Smooth muscle cell of the brain vasculature (primary cell): ENCODE measurements around the gene SYNM.

ENCODE experiments used
- DNase-seq: peaks from one replicate; pipeline ENCODE4 v3.0.0-alpha.2; 2012; ENCODE audit warnings: low read depth, low spot score

SYNM gene

DNA sequence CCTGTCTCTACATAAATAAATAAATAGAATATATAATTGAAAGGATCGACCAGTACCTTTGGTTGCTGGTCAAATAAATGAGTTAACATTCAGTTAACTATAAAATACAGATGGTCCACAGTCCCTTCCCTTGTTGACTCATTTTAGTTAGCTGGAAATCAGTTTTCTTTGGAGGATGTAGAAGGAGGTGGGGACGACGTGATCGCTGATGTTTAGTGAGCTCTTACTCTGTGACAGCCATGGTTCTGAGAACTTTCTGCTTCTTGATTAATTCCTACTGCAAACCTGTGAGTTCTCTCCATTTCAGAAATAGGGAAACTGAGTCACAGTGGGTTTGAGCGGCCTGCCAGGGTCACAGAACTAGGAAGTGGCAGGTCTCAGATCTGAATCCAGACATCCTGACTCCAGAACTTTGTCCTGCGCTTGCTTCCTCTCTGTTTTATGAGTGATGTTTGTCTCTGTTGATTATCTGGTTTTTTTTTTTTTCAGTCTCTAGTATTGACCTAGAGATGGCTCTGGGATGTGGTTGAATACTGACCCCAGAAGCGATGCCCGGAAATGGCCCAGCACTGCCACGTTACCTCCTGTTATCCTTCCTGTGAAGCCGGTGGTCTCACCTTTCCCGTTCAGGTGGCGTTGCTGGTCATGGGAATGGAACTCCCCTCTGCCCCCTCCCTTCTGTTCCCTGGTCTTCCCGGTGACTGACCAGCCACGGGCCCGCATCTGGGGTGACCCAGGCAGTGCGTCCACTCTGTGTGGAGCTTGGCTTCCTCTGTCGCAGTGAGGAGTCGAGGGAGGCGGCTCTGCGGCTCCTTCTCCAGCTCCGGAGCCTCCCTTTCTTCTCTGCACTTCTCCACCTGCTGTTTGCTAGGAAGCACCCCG is 18.2 kb downstream of the SYNM start:
- DNase-seq: no peak

DNA sequence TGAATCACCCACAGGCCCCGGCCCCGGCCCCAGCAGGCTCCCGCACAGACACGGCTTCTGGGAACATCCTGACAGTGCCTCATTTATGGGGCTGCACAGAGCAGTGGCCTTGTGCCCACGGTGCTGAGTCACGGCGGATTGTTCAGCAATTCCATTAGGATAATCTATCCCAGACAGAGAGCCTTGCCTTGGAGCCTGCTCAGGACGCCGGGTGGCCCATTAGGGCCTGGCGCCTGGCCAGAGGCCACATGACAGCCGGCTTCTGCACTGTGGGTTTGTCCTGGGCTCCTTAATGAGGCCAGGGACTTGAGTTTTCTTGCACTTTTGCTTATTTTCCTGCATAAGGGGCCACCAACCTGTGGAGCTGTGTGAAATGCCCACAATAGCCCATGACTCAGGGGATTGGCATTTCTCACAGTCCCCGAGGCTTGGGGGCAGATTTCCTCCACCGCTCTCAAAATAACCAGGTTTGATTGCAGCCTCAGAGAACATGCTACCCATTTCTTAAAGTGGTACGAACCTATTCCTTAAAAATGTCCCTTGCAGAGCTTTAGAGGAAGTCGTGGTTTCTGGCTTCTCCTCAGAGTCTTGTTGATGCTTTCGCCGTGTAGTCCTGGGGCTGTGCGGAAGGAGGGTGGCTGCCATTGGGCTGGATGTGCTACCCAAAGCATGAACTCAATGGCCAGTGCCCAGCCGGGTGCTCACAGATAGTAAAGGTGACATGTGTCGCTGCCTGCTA is 19.0 kb downstream of the SYNM start:
- peak; percentile 97 for DNase-seq

DNA sequence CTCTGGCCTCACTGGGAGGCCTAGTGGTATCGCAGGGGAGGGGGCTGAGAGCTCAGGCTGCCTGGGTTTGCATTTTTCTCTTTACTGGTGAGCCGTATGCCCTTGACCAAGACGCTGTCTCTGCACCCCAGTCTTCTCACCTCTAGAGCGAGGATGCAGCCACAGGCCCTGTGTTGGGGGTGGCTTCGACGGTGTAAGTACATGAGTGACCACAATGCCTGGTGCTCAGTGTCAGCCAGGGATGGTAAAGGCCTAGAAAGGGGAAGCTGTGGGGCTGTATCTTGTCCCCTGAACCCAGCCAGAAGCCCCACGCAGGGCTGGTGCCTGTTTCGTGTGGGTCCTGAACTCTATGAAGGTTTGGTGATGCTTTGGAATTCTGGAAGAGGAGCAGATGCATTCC is 19.8 kb downstream of the SYNM start:
- DNase-seq: no peak

DNA sequence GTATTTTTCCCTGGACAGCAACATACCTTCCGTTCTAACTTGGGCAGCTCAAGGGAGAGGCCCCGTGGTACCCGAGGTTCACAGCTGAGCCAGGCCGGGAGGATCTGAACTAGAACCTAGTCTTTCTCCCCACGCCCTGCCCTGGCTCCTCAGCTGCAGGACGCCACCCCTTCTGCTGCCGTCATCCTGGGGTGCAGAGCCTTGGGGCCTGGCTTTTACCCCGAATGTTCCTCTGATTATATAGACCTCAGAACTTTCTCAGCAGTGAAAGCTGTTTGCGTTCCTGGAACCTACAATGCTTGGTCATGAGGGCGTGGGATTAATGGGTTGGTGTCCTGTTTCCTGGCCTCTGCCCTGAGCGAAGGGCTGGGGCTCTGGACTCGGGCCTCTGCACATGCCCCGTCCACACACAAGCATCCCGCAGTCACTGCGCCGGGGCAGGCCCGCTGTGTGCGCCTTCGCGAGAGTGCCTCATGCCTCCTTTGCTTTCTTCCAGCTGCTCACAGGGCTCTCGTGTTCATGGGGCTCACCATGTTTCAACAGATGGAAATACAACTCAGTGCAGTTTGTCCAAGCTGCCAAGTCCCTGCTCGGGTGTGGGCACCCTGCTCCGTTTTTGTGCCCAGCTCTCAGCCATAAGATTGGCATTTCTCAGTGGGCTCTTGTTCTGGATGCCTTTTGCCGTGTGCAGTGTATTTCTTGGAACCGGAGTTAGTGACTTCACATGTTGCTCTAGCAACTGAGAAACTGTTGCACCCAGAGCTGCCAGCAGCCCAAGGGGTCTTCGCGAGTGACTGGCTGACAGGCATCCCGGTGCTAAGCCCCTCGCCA is 20.4 kb downstream of the SYNM start:
- DNase-seq: no peak

DNA sequence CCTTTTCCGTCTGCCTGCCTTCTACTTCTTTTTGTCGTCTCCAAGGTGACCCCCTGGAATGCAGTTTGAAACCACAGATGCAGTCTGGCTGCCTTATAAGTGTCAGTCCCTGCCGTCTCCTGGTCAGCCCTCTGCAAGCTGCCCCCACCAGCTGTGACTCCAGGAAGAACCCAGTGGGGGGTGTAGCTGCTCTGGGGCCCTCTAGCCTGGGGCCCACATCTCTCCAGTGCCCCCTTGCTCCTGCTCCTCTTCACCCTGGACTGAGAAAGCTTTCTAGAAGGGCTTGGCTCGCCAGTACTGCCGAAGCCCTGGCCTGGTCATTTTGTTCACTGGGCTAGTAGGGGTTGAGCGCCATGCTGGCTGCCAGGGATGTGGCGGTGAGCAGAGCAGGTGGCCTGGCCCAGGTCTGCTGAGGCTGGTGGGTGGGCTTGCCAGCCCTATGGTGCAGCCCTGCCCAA is 21.3 kb downstream of the SYNM start:
- DNase-seq: no peak

DNA sequence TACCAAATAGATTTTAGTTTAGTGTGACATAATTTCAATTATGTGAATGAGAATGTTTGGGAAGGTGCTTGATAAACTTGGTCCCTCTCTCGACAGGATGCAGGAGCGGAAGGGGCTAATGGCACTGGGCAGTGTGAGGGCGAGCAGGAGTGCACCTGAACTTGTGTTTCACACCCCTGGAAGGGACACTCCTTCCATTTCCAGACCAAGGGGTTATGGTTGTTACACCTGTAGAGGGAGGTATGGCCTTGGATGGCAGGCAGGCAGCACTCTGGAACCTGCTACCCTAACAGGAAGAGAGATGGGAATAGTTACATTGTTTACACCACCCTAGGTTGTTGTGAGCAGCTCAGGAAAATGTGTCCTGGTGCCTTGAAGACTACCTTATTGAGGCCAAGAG is 22.1 kb downstream of the SYNM start:
- DNase-seq: no peak

DNA sequence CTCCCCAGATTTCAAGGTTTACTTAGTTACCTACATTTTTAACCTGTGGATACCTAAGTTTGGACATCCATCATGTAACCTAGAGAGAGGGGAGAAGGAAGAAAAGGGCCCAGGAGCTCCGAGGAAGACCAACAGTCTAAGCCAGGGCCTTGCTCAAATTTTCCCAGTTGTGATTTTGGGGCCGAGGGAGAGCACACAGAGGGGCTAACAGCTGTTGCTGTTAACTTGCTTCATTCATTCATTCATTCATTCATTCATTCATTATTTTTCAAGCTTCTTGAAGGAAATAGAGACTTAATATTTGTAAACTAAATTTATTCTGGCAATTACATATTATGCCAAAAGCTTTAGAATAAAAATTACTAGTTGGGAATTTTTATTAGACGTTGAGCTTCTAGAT is 22.9 kb downstream of the SYNM start:
- DNase-seq: no peak

DNA sequence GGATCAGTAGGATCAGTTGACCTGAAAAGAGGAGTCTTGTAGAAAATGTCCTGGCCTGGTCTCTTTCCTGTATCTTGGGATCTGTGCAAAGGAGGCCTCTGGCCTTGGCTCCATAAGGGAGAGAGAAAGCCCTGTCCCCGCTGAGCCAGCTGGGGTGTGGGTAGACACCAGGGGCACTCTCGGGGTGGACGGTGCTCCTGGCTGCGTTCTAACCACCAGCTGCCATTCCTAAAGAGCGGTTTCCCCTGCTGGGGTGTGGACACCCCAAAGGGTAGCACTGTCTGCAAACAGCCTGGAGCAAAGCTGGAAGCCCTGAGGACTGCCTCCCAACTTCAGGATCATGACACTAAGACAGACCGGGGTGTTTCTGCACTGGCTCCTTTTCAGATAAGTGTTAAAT is 23.5 kb downstream of the SYNM start:
- no peak for DNase-seq

DNA sequence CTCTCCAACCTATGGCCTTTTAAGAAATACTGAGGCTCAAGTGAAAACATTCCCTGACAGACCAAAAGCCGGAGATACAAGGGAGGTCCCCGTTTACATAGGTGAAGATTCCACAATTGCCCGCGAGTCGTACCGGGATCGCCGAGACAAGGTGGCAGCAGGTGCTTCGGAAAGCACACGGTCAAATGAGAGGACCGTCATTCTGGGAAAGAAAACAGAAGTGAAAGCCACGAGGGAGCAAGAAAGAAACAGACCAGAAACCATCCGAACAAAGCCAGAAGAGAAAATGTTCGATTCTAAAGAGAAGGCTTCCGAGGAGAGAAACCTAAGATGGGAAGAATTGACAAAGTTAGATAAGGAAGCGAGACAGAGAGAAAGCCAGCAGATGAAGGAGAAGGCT is 24.8 kb downstream of the SYNM start:
- no peak for DNase-seq

DNA sequence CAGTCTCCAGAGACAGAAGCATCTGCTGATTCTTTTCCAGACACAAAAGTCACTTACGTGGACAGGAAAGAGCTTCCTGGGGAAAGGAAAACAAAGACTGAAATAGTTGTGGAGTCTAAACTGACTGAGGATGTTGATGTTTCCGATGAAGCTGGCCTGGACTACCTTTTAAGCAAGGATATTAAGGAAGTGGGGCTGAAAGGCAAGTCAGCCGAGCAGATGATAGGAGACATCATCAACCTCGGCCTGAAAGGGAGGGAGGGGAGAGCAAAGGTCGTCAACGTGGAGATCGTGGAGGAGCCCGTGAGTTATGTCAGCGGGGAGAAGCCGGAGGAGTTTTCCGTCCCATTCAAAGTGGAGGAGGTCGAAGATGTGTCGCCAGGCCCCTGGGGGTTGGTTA is 25.4 kb downstream of the SYNM start:
- peak; percentile 58 for DNase-seq

DNA sequence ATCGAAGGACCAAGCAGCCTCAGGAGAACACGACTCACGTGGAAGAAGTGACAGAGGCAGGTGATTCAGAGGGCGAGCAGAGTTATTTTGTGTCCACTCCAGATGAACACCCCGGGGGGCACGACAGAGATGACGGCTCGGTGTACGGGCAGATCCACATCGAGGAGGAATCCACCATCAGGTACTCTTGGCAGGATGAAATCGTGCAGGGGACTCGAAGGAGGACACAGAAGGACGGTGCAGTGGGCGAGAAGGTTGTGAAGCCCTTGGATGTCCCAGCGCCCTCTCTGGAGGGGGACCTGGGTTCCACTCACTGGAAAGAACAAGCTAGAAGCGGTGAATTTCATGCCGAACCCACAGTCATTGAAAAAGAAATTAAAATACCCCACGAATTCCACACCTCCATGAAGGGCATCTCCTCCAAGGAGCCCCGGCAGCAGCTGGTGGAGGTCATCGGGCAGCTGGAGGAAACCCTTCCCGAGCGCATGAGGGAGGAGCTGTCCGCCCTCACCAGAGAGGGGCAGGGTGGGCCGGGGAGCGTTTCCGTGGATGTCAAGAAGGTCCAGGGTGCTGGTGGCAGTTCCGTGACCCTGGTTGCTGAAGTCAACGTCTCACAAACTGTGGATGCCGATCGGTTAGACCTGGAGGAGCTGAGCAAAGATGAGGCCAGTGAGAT is 26.0 kb downstream of the SYNM start:
- no peak for DNase-seq

DNA sequence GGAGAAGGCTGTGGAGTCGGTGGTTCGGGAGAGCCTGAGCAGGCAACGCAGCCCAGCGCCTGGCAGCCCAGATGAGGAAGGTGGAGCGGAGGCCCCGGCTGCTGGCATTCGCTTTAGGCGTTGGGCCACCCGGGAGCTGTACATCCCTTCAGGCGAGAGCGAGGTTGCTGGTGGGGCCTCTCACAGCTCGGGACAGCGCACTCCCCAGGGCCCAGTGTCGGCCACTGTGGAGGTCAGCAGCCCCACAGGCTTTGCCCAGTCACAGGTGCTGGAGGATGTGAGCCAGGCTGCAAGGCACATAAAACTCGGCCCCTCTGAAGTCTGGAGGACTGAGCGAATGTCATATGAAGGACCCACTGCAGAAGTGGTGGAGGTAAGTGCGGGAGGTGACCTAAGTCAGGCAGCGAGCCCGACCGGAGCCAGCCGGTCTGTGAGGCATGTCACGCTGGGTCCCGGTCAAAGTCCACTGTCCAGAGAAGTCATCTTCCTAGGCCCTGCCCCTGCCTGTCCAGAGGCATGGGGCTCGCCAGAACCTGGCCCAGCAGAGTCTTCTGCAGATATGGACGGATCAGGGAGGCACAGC is 26.7 kb downstream of the SYNM start:
- DNase-seq: no peak

DNA sequence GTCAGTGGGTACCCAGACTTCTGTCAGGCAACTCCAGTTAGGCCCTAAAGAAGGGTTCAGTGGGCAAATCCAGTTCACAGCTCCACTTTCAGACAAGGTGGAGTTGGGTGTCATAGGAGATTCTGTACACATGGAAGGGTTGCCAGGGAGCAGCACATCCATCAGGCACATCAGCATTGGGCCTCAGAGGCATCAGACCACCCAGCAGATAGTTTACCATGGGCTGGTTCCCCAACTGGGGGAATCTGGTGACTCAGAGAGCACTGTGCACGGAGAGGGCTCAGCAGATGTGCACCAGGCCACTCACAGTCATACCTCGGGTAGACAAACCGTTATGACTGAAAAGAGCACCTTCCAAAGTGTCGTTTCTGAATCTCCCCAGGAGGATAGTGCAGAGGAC is 27.2 kb downstream of the SYNM start:
- no peak for DNase-seq

DNA sequence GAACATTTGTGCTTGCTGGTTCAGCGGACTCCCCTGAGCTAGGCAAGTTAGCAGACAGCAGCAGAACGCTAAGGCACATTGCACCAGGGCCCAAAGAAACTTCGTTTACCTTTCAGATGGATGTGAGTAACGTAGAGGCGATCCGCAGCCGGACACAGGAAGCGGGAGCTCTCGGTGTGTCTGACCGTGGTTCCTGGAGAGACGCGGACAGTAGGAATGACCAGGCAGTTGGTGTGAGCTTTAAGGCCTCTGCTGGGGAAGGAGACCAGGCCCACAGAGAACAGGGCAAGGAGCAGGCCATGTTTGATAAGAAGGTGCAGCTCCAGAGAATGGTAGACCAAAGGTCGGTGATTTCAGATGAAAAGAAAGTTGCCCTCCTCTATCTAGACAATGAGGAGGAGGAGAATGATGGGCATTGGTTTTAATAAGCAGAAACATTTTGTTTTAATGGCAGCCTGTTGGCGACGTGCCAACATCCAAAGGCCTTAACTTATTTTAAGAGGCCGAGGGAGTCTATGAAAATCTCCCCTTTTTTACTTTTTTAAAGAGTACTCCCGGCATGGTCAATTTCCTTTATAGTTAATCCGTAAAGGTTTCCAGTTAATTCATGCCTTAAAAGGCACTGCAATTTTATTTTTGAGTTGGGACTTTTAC is 27.9 kb downstream of the SYNM start:
- no peak for DNase-seq

DNA sequence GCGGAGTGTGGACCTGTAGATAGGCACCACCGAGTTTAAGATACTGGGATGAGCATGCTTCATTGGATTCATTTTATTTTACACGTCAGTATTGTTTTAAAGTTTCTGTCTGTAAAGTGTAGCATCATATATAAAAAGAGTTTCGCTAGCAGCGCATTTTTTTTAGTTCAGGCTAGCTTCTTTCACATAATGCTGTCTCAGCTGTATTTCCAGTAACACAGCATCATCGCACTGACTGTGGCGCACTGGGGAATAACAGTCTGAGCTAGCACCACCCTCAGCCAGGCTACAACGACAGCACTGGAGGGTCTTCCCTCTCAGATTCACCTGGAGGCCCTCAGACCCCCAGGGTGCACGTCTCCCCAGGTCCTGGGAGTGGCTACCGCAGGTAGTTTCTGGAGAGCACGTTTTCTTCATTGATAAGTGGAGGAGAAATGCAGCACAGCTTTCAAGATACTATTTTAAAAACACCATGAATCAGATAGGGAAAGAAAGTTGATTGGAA is 29.5 kb downstream of the SYNM start:
- no peak for DNase-seq

DNA sequence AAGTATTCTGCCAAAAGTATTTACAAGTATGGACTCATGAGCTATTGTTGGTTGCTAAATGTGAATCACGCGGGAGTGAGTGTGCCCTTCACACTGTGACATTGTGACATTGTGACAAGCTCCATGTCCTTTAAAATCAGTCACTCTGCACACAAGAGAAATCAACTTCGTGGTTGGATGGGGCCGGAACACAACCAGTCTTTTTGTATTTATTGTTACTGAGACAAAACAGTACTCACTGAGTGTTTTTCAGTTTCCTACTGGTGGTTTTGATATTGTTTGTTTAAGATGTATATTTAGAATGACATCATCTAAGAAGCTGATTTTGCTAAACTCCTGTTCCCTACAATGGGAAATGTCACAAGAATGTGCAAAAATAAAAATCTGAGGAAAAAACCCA is 30.3 kb downstream of the SYNM start:
- no peak for DNase-seq

DNA sequence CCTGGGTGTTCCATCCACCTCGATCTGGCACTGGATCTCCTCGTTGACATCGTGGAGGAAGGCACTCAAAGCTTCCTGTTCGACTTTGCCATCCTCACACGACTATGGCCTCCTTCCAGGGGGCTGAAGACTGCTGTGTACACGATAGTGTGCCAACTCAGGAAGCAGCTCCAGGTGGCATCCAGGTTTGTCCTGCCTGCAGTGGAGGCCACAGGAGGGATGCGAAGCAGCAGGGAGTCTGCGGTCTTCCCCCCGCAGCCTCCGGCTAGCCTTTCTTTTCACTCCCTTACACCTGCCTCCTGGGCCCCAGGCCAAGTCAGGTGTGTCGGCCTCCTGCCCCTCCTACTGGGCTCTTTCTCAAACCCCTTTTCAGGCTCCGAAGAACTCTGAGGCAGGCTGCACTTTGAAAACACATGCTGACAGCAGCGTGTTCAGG is 32.2 kb downstream of the SYNM start:
- no peak for DNase-seq

DNA sequence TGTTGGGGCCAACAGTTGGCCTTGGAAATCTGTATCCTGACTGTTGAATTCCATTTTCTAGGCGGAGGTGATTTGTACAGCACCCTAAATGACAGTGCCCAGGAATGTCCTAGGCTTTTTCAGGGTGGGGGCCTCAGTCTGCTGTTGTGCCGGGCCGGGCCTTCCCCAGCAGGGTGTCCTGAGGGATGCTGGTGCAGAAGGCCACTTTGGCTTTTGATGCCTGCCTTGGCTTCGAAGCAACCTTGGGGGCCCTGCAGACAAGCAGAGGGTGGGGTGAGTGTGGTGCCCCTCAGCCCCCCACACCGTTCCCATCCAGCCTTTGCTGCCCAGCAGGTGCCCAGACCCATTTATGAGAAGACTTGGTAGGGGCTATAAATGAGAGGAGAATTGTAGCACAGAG is 33.0 kb downstream of the SYNM start:
- DNase-seq: no peak

DNA sequence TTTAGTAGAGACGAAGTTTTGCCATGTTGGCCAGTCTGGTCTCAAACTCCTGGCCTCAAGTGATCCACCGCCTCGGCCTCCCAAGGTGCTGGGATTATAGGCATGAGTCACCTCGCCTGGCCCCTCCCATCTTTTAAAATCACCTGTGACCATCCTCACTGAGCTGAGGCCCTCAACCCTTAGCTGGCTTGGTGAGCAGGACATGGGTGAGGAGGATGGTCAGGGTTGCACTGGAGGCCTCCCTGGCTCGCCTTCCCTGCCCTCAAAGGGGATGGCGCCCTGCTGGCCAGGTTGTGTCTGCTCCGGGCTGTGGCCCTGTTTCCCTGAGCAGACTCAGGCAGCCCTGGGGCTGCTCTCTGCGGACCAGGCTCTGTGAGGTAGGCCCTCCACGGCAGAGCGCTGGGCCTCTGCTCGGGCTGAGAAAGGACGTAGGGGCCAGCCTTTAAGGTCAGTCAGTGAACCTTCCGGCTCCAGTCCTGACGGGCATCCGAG is 33.7 kb downstream of the SYNM start:
- DNase-seq: no peak

DNA sequence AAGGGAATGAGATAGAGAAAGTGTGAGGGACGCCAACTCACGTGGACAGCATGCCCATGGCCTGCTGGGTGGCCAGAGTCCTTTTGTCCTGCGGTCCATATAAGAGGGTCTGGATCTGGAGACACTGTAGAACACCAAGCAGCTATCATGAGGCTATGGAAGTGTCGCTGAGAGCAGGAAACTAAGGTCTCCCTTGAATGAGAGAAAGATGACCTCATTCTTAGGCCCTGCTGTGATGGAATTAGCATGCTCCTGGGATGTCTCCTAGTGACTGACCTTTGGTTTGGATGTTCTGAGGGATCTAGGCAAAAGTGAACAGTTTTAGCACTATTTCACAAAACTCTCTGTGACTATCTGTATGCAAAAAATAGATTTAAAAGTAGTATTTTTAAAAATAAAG is 34.4 kb downstream of the SYNM start:
- no peak for DNase-seq
